ENCODE measurements around the gene TBC1D3B.

- TF ChIP-seq POLR2A (IDR thresholded peaks at IDR 0.05) (no peak), CTCF (IDR thresholded peaks at IDR 0.05) (no peak), POLR2AphosphoS5 (IDR thresholded peaks at IDR 0.05) (no peak)
These were observed 33.1 kb upstream of the TBC1D3B start for GRCh38 chr17:36209575-36209974.

All from gastroesophageal sphincter (tissue), 3 donors.